Cortex of kidney (tissue), 1 donor: ENCODE results near the gene MTRFR.

Experiments
- DNase-seq: peaks from one replicate; lab custom pipeline; 2025; lab: John Stamatoyannopoulos, UW

The MTRFR gene

DNA sequence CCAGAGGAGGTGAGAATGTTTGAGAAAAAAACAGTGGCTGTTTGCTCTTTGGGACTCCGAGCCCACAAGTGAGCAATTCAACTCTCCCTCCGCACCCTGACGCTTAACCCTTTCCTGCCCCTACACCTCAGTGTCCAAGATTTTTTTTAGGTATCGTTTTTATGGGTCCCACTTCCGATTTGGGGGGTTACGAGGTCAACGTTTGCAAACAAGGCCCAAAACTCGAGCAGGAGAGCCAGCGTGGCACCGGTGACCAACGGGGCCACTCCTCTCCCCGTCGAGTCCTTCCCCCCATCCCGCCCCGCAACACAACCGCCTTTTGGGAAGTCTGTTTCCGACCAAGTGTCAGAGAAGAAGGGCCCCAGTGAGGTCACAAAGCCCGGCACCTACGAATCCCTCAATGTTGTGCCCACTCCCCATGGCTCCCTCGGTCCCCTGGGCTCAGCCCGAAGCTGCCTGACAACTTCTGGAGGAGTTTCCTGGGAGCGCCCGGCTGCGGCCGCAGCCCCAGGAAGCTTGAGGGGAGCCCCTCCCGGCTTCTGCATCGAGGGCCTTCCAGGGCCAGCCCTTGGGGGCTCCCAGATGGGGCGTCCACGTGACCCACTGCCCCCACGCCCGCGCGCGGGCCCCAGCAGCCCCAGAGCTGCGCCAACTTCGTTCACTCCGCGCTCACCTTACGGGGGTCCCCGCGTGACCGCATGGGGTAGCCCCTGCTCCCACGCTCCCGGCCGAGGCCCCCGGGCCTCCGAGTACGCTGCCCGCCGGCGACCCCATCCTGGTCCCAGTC lies 37.2 kb downstream of the MTRFR start:
- no peak for DNase-seq

DNA sequence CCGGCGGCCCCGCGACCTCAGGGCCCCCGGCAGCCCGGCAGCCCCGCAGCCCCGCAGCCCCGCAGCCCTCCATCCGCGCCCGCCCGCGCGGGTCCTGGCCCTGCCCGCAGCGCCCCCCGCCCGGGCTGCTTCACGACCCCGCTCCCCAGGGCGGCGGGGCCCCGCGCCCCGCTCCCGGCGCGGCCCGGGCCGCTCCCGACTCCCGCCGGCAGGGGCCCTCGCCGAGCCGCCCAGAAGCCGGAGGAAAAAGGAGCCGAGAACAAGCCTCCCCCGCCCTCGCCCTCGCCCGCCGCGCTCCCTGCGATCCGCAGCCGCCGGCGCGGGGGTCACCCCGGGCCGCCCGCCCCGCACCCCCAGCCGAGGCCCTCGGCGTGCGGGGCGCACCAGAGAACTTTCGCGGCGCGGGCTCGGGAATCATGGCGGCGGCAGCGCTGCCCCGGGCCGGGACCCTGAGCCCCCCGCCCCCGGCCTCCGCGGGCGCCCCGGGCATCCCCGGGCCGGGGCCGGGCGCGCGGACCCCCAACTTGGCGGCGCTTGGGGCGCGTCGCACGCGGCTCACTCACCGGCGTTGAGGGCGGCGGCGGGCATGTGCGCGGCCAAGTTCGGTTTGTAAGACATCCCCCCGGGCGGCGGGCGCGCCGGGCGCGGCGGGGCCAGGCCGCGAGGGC lies 37.9 kb downstream of the MTRFR start:
- DNase-seq: no peak

DNA sequence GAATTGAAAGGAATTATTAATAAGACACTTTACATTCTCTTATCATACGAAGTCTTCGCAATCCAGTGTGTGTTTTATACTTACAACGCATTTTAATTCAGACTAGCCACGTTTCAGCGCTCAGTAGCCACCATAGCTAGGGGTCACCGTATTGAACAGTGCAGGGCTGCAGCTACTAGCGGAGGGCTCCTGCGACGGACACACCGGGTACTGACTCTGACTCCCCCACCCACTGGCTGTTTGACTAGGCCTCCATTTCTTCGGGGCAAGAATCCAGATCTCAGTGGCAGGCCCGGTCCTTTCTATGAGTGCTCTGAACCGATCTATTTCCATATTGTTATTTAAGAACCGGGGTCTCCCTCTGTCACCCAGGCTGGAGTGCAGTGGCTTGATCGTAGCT lies 39.9 kb downstream of the MTRFR start:
- no peak for DNase-seq

DNA sequence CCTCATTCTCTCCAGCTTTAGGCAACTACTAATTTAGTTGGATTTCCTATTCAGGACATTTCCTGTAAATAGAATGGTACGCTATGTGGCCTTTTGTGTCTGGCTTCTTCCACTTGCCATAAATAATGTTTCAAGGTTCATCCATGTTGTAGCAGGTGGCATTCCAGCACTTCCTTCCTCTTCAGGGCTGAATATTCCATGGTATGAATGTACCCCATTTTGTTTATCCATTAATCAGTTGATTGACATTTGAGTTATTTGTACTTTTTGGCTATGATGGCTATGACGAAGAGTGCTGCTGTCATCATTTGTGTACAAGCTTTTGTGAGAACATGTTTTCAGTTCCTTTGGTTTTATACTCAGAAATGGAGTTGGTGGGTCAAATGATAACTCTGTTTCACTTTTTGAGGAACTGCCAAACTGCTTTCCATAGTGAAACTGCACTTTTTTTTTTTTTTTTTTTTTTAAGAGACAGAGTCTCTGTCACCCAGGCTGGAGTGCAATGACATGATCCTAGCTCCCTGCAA lies 44.9 kb downstream of the MTRFR start:
- DNase-seq: no peak

DNA sequence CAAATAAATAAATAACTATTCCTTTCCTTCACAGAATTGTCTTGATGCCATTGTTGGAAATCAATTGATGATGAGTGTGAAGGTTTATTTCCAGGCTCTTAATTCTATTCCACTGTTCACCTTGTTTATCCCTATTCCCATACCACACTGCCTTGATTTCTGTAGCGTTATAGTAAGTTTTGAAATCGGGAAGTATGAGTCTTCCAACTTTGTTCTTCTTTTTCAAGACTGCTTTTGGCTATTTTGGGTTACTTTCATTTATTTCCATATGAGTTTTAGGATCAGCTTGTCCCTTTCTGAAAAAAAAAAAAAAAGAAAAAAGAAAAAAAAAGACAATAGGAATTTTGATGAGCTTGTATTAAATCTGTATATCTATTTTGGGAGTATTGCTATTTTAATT lies 47.7 kb downstream of the MTRFR start:
- no peak for DNase-seq

DNA sequence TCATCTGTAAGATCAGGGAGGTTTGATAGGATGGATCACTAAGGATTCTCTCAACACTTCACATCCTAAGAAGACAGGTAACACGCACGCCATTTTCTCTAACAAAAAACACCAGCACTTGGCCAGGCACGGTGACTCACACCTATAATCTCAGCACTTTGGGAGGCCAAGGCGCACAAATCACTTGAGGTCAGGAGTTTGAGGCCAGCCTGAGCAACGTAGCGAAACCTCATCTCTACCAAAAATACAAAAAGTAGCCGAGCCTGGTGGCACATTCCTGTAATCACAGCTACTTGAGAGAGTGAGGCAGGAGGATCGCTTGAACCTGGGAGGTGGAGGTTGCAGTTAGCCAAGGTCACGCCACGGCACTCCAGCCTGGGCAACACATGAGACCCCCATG lies 48.9 kb downstream of the MTRFR start:
- no peak for DNase-seq

DNA sequence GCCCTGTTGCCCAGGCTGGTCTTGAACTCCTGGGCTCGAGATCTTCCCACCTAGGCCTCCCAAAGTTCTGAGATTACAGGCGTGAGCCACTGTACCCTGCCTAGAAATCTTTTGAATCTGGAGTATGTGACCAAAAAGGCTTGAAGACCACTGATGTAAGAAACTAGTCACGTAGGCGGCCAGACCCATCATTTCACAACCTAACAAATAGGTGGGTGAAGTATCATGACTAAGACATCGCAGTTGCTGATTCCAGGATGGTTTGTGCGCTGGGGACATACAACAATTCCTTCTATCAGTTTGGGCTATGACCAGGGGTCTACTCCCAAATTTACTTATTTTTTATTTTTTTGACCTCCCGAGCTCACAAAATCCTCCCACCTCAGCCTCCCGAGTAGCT lies 50.2 kb downstream of the MTRFR start:
- no peak for DNase-seq

DNA sequence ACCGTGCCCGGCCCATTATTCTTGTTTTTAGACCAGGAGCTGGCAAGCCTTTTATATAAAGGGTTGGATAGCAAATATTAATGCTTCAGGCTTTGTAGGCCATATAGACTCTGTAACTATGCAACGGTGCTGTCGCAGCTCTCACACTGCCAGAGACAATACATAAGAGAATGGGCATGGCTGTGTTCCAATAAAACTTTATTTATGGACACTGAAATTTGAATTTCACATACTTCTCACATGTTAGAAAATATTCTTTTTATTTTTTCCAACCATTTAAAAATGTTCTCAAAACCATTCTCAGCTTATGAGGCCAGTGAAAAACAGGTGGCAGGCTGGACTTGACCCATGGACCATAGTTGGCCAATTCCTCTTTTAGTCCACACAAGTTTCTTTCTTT lies 51.4 kb downstream of the MTRFR start:
- DNase-seq: no peak

DNA sequence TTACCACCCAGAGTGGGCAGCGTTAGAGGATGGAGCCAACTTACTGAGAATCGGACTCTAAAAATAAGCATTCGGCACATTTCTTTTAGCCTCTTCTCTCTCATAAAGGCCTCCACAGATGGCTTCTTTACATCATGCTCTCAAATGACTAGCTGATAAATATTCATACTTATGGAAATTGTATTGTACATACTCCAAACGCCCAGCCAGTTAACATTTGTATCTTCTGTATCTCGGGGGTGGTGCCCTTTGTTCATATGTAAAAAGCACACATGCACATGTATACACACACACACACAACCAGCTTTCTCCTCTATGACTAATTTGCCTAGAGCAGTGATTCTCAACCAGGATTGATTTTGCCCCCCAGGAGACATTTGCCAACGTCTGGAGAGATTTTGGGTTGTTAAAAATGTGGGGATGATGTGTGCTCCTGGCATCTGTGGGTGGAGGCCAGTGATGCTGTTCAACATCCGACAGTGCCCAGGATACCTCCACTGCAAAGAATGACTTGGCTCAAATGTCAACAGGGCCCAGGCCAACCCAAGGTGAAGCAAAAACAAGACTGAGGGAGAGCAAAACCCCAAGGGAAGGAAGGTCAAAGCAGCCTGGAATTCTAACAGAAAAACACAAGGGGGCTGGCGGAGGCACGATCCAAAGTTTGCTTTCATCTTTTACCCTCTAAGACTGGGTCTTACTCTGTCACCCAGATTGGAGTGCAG lies 53.6 kb downstream of the MTRFR start:
- DNase-seq: no peak

DNA sequence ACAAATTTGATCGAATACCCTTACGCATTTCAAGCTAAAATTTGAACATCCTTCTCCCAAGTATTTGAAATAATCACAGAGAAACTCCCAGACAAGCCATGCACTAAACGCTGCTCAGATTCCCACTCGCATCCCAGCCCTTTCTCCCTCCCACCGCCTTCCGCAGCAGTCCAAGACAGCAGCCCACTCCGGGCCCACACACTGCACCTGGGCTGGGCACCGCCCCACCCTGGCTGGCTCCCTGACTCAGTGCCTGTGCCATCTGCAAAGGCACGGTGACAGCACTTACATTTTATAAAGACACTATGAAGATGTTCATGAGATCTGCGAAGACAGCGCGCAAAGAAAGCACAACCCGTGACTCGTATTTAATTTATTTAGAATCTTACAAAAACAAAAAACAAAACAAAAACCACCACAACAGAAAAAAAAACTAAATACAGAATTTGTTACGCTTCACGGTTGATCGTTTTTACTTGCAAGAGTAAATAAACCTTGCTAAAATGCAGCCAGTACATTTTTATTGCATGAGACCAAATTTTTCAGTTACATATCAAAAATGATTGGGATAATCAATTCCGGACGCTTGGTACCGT lies 55.6 kb downstream of the MTRFR start:
- DNase-seq: no peak

DNA sequence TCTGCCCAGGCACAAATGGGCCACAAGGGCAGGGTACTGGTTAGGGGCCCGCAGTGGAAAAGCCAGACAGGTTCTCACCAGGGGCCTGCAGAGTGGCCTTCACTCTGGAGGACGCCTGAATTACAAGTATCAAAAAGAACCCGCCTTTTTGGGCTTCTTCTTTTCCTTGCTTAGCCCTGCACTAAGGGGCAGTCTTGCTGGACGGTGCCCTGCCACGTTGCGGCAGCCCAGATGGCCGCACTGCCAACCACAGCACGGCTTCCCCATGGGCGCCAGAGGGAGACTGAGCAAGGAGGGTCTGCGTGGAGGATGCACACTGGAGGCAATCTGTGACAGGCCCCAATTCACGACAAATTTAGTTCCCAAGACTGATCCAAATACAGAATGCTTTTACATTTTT lies 56.7 kb downstream of the MTRFR start:
- no peak for DNase-seq

DNA sequence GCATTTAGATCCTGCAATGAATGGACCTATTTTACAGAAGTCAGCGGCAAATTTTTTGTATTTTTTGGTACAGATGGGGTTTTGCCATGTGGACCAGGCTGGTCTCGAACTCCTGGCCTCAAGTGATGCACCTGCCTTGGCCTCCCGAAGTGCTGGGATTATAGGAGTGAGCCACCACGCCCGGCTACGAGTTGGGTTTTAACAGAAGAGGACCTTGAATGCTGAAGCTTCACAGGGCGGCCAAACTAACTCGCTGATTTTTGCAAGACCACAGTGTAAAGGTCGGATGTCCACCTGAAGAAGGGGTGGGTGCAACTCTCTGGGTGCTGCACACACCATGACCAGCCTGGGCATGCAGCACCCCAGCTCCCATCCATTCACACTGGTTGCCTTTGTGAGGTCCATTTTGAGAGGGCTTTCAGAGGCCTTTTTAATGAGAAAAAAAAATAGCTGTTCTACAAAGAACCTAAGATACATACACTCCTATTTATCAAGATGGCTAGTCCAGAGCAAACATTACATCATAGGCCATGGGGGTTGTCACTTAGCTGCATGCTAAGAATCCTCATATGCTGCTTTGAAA lies 60.0 kb downstream of the MTRFR start:
- no peak for DNase-seq

DNA sequence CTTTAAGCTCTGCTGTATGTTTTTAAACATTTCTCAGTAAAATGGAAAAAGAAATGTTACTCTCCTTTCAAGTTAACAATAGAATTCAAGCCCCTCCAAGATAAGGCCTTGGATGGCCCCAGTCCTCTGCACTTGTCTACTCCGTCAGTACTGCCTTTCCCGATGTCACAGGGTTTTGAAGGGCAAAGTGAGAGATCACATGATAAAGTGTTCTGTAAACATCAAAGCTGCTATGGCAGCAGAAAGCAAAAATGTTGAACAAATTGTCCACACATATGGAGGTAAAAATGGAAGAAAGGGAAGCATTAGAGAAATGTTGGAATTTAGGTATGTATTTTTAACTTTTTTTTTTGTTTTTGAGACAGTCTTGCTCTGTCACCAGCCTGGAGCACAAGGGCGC lies 71.9 kb downstream of the MTRFR start:
- no peak for DNase-seq

DNA sequence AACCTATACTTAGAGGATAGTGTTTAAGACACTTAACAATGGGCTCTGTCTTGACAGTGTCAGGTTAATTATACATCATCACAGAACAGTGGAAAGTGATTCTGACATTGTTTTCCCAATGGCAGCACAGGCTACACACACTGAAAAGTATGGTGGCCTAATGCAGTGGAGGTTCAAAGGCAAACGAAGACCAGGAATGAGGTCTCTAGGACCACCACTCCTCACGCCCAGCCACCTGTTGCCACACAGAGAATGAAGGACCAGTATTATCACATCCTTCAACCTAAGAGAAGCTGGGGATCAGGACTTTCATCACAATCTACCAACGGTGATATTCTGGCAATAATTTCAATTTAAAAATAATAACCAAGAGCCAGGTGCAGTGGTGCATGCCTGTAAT lies 73.0 kb downstream of the MTRFR start:
- no peak for DNase-seq
